ENCODE data around the gene LHFPL6. TPM values are rescaled to one million over a fixed set of nuclear protein-coding genes. Genes with fewer than 3 reads are reported as not detected.

The LHFPL6 gene
- total RNA-seq, 1 experiment from 2014 or later: 12.7 TPM

DNA sequence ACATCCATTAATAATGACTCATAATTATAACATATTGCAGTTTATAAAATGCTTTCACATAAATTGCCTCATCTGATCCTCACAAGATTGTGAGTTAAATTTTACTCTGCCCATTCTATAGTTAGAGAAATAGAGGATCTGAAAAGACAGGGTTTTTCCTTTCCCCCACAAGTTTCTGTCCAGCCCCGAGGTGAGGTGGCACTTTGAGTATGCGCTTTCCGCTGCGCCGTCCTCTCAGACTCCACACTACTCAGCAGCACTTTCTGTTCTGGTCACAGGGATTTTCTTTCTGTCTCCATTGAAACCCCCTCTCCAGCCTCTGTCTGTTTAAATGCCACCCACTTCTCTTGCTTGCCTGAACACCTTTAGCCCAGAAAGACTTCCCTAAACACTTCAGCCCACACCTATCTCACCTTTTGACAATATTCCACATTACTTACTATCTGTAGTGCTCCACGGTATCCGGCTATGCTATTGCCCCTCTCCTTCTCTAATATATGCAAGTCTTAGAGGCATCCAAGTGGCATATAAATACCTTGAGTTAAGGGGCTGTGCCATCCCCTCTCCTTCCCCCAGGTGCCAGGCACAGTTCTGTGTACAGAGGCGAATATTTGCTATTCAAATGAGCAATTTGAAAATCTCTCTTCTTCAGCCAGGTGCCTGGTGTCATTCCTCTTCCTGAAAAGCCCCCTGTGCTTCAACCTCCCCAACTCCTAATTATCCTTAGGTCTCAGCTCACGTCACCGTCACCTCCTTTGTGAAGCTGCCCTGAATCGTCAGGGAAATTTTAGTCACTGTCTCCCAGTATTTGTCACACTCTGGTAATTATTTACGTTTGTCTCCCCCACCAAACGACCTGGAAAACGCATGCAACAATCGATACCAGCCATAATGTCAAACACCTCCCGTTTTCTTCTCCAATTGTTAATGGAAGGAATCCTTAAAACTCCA is 296.1 kb downstream of the LHFPL6 start:
- no peak for DNase-seq (ENCODE audit: low read depth)

DNA sequence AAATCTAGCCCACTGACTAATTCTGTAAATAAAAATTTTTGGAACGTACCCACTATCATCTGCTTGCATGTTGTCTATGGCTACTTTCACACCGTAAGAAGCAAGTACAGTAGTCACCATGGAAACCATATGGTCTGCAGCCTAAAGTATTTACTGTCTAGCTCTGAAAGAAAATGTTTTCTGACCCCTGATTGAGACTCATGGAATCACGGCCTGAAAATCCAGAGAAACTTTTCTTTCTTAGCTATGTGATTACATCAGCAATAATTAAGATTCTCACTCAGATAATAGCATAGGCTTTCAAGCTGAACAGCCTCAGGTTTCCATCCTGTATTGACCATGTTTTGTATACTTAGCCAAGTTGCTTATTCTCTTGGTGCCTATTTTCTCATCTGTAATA is 300.2 kb downstream of the LHFPL6 start:
- no peak for DNase-seq (ENCODE audit: low read depth)

DNA sequence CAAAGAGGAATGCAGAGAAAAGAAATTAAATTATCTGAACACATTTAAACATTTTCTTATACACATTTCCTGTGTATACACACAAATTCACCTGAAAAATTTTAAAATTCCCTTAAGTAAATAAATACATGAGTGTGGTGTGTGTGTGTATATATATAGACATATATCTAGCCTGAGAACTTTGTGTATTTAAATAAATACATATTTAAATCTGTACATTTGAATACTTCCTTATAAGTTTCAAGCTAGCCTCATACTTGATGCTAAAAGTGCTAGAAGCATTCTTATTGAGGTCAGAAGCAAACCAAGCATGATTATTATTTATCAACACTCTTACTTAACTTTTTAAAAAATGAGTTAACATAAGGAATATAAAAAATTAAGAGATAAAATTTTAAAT is 304.0 kb downstream of the LHFPL6 start:
- DNase-seq (ENCODE audit: low read depth): no peak

DNA sequence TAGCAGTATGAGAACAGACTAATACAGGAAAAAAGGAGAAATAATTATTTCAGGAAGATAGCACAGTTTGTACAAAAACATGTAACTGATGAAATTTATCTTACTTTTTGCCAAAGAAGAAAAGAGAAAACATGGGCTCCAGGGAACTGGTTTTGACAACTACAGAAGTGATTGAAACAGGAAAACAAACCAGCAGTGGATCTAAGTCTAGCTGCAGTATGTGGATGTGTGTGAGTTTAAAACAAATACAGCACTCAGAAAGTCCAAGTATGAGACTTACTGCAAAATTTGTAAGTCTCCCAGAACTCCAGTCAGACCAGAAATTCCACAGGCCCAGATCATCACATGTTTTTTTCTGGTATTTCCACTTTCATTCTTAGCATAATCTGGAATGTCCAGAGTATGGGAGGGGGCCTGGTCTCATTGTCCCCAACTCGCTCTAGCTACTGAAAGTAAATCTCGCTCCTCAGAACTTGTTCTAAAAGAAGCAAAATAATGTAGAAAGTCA is 305.3 kb downstream of the LHFPL6 start:
- DNase-seq (ENCODE audit: low read depth): no peak

DNA sequence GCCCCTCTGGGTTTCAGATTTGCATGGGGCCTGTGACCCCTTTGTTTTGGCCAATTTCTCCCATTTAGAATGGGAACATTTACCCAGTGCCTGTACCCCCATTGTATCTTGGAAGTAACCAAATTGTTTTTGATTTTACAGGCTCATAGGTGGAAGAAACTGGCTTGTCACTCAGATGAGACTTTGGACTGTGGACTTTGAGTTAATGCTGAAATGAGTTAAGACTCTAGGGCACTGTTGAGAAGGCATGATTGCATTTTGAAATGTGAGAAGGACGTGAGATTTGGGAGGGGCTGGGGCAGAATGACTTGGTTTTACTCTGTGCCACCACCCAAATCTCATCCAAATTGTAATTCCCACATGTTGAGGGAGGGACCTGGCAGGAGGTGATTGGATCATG is 306.0 kb downstream of the LHFPL6 start:
- no peak for DNase-seq (ENCODE audit: low read depth)

DNA sequence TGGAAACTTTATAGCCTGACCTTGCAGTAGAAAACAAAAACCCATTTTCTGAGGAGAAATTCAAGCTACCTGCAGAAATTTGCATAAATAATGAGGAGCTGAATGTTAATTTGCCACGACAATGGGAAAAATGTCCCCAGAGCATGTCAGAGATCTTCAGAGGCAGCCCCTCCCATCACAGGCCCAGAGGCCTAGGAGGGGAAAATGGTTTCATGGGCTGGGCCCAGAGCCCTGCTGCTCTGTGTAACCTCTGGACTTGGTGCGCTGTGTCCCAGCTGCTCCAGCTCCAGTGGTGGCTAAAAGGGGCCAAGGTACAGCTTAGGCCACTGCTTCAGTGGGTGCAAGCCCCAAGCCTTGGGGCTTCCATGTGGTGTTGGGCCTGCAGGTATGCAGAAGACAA is 306.8 kb downstream of the LHFPL6 start:
- DNase-seq (ENCODE audit: low read depth): no peak

Other genes with a start within 250 kb of the LHFPL6 start
- gene COG6, start 52.5 kb upstream of the LHFPL6 start, total RNA-seq (2014; rRNA removed; shearing (Covaris generic)): 15.7 and 16.8 TPM in 2 replicates

All from Daoy (cell line).